Stimulated activated CD4-positive, alpha-beta T cell treated with anti-CD3 and anti-CD28 coated beads, Interleukin-12 subunit alpha, Interleukin-12 subunit beta, amount 100 ng/mL, for 24 hours (primary cell): Measurements from ENCODE around the gene DTNB.
"Not testable (repeated sequence)": the region's sequence is repeated elsewhere in the genome, so short reads cannot be mapped to it uniquely, and the experiment has no call there.

ENCODE experiments used
- DNase-seq, 2 experiments: peaks; one replicate each; pipeline ENCODE4 v3.0.0-alpha.2; 2020; ENCODE audit warnings: low read depth in 2 of 2

DTNB gene

DNA sequence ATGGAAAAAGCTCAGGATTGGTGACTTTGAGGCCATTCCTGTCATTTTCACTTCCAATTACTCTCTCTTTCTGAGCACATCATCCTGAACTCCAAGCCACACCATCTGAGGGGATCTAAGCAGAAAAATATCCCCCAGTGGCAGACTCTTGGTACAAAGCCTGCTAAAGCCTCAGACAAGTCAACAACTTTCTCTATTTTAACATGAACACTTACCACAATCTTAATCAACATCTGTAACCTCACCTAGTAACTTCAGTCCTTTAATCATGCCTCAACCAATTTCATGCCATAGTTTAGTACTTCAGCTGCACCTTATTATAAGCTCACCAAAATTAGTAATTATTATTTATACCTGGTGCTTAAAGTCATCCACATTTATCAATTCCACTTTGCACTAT is 128.9 kb downstream of the DTNB start:
- DNase-seq = no peak

GRCh38 chr2:25543939-25544338 is 129.4 kb downstream of the DTNB start:
- DNase-seq = no peak

DNA sequence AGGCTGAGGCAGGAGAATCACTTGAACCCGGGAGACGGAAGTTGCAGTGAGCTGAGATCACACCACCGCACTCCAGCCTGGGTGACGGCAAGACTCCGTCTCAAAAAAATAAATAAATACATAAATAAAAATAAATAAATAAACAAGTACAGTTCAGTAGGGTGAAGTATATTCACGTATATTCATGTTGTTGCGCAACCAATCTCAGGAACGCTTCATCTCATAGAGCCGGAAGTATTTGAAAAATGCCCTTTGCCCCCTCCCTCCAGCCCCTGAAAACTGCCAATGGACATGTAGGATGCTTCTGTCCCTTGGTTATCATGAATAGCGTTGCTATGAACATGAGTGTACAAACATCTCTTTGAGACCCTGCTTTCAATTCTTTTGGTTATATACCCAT is 132.0 kb downstream of the DTNB start:
- DNase-seq = no peak

DNA sequence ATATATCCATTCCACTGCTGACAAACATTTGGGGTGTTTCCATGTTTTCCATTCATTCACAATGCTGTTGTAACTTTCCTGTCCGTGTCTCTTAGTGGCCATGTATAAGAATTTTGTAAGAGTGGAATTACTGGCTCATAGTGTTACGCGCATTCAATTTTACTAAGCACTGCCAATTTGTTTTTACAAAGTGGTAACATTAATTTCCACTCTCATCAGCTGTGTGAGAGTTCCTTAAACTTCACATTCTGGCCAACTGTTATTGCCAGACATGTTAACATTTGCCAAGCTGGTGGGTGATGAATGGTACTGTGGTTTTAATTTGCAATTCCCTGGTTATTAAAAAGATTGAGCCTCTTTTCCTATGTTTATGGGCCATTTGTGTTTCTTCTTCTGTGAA is 134.2 kb downstream of the DTNB start:
- no peak for DNase-seq

- no peak for DNase-seq
Observed at GRCh38 chr2:25537526-25537925, 135.9 kb downstream of the DTNB start.

DNA sequence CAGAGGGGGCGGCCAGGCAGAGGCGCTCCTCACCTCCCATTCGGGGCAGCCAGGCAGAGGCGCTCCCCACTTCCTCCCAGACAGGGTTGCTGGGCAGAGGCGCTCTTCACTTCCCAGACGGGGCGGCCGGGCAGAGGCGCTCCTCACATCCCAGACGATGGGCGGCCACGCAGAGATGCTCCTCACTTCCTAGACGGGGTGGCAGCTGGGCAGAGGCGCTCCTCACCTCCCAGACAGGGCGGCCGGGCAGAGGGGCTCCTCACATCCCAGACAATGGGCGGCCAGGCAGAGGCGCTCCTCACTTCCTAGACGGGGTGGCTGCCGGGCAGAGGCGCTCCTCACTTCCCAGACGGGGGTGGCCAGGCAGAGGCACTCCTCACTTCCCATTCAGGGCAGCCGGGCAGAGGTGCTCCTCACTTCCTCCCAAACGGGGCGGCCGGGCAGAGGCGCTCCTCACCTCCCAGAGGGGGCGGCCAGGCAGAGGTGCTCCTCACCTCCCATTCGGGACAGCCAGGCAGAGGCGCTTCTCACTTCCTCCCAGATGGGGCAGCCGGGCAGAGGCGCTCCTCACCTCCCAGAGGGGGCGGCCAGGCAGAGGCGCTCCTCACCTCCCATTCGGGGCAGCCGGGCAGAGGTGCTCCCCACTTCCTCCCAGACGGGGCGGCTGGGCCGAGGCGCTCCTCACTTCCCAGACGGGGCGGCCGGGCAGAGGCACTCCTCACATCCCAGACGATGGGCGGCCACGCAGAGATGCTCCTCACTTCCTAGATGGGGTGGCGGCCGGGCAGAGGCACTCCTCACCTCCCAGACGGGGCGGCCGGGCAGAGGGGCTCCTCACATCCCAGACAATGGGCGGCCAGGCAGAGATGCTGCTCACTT is 137.7 kb downstream of the DTNB start:
- not testable (repeated sequence) for DNase-seq

- not testable (repeated sequence) for DNase-seq
Observed at GRCh38 chr2:25534937-25535336, 138.4 kb downstream of the DTNB start.

GRCh38 chr2:25534455-25534854 is 138.9 kb downstream of the DTNB start:
- no peak for DNase-seq

DNA sequence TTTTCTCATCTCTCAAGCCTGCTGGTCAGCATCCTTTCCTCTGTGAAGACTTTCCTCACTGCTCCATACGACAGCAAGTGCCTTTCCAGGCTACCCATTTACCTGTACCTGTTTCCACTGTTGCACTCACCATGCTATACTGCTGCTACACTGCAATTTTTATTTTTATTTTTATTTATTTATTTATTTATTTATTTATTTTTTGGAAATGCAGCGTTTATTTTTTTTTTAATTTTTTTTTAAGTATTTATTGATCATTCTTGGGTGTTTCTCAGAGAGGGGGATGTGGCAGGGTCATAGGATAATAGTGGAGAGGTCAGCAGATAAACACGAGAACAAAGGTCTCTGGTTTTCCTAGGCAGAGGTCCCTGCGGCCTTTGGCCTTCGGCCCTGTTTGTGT is 139.6 kb downstream of the DTNB start:
- DNase-seq = not testable (repeated sequence)

DNA sequence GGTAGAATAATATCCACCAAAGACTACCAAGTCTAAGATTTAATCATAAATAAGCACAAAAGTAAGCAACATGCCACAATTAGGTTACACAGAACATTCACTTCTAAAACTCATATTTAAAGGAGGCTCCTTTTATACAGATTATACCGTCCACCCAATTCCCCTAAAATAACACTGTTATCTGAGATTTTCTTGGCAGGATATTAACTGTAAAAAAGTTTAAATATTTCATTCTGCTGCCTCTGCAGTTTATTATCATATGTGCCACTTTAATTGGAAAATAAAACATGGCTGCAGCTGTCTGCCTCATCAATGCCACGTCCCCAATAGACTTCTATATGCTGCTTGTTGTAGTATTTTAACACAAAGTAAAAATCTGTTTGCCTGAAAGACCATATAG is 140.9 kb downstream of the DTNB start:
- DNase-seq = no peak

GRCh38 chr2:25529034-25529433 is 144.3 kb downstream of the DTNB start:
- no peak for DNase-seq

DNA sequence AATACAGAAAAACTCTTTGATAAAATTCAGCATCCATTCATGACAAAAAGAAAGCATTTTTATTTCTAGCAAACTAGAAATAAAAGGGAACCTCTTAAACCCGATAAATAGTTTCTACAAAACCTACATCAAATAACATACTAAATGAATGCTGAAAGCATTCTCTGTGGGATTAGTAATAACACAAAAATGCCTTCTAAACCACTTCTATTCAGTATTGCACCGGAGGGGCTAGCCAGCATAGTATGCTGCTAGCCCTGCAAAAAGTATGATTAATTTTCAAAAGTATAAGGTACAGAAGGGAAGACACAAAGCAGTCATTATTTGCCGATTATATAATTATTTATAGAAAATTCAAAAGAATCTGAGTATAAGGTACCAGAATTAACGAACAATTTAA is 145.2 kb downstream of the DTNB start:
- DNase-seq = no peak

DNA sequence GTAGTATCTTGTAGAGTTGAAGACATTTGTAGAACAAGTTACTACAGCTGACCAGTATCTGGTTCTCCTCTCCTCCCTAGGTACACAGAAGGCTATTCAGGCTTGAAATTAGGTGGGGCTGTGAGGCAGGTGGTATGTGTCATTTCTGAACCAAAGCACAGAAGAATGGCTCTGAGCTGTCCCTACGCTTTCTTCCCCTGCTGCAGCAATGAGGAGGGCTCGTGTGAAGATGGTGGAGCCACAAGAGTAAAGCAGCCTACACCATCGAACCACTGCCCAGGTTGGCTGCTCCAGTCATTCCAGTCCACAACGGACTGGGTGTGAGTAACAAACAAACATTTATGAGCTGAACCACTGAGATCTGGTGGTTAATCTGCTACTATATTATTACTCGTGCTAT is 148.9 kb downstream of the DTNB start:
- DNase-seq = no peak

GRCh38 chr2:25523060-25523459 is 150.3 kb downstream of the DTNB start:
- no peak for DNase-seq

- no peak for DNase-seq
Observed at GRCh38 chr2:25521665-25522387, 151.6 kb downstream of the DTNB start.

GRCh38 chr2:25521126-25521525 is 152.3 kb downstream of the DTNB start:
- DNase-seq = no peak

- DNase-seq = no peak
Observed at GRCh38 chr2:25517701-25518100, 155.7 kb downstream of the DTNB start.

GRCh38 chr2:25514043-25514637 is 159.2 kb downstream of the DTNB start:
- DNase-seq = no peak

GRCh38 chr2:25512707-25513106 is 160.7 kb downstream of the DTNB start:
- no peak for DNase-seq

DNA sequence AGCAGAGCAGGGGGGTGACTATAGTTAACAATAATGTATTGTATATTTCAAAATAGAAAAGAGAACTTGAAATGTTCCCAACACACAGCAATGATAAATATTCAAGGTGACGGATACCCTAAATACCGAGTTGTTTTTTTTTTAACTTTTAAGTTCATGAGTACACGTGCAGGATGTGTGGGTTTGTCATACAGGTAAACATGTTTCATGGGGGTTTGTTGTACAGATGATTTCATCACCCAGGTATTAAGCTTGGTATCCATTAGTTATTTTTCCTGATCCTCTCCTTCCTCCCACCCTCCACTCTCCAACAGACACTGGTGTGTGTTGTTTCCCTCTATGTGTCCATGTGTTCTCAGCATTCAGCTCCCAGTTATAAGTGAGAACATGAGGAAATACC is 167.2 kb downstream of the DTNB start:
- no peak for DNase-seq

DNA sequence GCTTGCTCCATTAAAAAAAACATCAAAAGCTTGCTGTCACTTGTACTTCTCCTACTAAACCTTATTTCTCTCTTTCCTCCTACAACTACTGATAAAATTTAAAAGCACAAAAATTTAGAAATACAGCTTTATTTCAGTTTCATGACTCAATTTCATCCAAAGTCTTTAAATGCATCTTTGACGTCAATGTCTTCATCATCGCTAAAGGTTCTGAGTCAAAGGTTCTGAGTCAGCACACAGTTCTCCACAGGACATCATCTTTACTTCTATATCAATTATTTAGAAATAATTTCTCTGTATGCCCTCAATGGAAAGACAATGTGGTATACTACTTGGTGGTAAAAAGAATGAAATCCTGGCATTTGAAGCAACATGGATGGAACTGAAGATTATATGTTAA is 167.8 kb downstream of the DTNB start:
- DNase-seq = no peak

DNA sequence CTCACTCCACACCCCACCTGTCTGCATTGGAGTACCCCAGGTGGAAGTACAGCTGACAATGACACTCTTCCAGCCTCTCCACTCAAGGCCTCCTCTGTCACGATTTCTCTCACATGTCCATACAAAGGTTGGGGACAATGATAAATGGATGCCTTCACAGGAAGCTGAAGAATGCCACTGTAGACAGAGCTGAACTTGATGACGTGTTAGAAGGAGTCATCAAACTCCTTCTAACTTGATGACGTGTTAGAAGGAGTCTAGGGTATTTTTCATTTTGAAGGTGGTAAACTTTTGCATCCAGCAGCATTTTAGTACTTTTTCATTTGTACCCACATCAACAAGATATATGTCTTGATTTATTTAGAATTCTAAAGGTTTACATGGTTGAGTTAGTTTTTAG is 168.2 kb downstream of the DTNB start:
- DNase-seq = no peak

DNA sequence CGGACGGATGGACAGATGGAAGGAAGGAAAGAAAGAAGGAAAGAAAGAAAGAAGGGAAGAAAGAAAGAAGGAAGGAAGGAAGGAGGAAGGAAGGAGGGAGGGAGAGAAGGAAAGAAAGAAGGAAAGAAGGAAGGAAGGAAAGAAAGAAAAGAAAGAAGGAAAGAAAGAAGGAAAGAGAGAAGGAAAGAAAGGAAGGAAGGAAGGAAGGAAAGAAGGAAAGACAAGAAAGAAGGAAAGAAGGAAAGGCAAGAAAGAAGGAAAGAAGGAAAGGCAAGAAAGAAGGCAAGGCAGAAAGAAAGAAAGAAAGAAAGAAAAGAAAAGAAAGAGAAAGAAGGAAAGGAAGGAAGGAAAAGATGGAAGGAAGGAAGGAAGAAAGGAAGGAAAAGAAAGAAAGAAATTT is 169.1 kb downstream of the DTNB start:
- no peak for DNase-seq
